Loucy (cell line): ENCODE data around the gene DALRD3.

Experiments
- H2AFZ ChIP-seq: fragments of 200-600 bp; sonication (generic); 2 replicates; pipeline ENCODE4 v1.6.0; 2016; ENCODE audit warnings: antibody characterized with exemption, mild to moderate bottlenecking, low read length, moderate library complexity
- H3F3A ChIP-seq: fragments of 200-600 bp; 2 replicates; pipeline ENCODE4 v1.6.0; 2016; ENCODE audit warnings: antibody characterized with exemption, low read depth, mild to moderate bottlenecking
- H3K27me3 ChIP-seq: fragments of 200-600 bp; sonication (generic); 2 replicates; pipeline ENCODE4 v1.6.1; 2014; ENCODE audit warnings: low read length, mild to moderate bottlenecking; ENCODE audit not compliant: insufficient read depth, poor library complexity, severe bottlenecking
- H3K36me3 ChIP-seq: fragments of 200-600 bp; sonication (generic); 2 replicates; pipeline ENCODE4 v1.6.1; 2016; ENCODE audit warnings: low read length; ENCODE audit not compliant: insufficient read depth
- H3K4me1 ChIP-seq: fragments of 200-600 bp; sonication (generic); 2 replicates; pipeline ENCODE4 v1.5.1; 2014; ENCODE audit warnings: low read length, mild to moderate bottlenecking; ENCODE audit not compliant: insufficient read depth, poor library complexity, severe bottlenecking
- H3K4me2 ChIP-seq: fragments of 200-600 bp; sonication (generic); 2 replicates; pipeline ENCODE4 v1.6.0; 2014; ENCODE audit warnings: antibody characterized with exemption, low read length, low read depth, mild to moderate bottlenecking; ENCODE audit not compliant: poor library complexity, severe bottlenecking
- H3K4me3 ChIP-seq: fragments of 200-600 bp; sonication (generic); 2 replicates; pipeline ENCODE4 v1.5.1; 2014; ENCODE audit warnings: low read length, mild to moderate bottlenecking, mixed read lengths; ENCODE audit not compliant: poor library complexity, severe bottlenecking
- H3K79me2 ChIP-seq: fragments of 200-600 bp; sonication (generic); 2 replicates; pipeline ENCODE4 v1.6.1; 2014; ENCODE audit warnings: low read length; ENCODE audit not compliant: insufficient read depth
- H3K9ac ChIP-seq: fragments of 200-600 bp; sonication (generic); 2 replicates; pipeline ENCODE4 v1.6.0; 2014; ENCODE audit warnings: mild to moderate bottlenecking, low read depth, low read length, moderate library complexity; ENCODE audit not compliant: poor library complexity, severe bottlenecking
- H3K9me2 ChIP-seq: fragments of 200-600 bp; sonication (generic); replicated peaks from 2 replicates; pipeline ENCODE4 v1.6.1; 2016; ENCODE audit warnings: low read depth, low read length, mixed read lengths
- H3K9me3 ChIP-seq: fragments of 200-600 bp; sonication (generic); 2 replicates; pipeline ENCODE4 v1.6.1; 2014; ENCODE audit warnings: mild to moderate bottlenecking, antibody characterized with exemption, low read length, low read depth; ENCODE audit not compliant: insufficient read depth
- H4K20me1 ChIP-seq: fragments of 200-600 bp; sonication (generic); 2 replicates; pipeline ENCODE4 v1.6.0; 2014; ENCODE audit warnings: antibody characterized with exemption, low read length, mild to moderate bottlenecking; ENCODE audit not compliant: insufficient read depth, poor library complexity, severe bottlenecking
- EZH2phosphoT487 ChIP-seq: fragments of 200-600 bp; IDR thresholded peaks from 2 replicates; pipeline ENCODE4 v1.6.1; 2018; ENCODE audit warnings: antibody characterized with exemption, mild to moderate bottlenecking, moderate library complexity, borderline replicate concordance
- TF ChIP-seq, protein P1 (sequence below): fragments of 200-600 bp; sonication (generic); conservative IDR thresholded peaks from 2 replicates; pipeline ENCODE4 v1.5.1; 2014; ENCODE audit warnings: mild to moderate bottlenecking, antibody characterized with exemption, low read length

DALRD3 gene

DNA sequence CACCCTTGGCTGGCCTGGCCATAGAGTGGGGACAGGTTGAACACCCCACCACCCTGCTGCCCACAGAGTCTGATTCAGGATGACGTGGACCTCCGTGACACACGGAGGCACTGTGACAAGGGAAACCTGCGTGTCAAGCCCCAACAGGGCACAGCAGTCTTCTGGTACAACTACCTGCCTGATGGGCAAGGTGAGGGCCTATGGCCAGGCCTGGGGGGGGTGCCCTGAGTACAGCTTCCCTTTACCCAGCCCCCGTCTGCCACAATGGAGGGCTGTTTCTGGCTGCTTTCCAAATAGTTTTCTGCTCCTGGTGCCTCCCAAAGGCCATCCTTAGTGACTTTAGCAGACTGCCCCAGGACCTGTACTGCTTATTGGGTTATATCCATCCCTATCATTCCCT is 12.4 kb downstream of the DALRD3 start:
- H3K79me2 ChIP-seq = peaks cover 45% of the 10 kb centered on the region
- H3K4me3 ChIP-seq = peak overlapping the region; percentile 86
- H3F3A ChIP-seq = no peaks in the 10 kb centered on the region
- peaks cover 22% of the 10 kb centered on the region for H4K20me1 ChIP-seq
- no peak for TF ChIP-seq EZH2phosphoT487
- peak overlapping the region; percentile 82 for H3K4me2 ChIP-seq
- H3K36me3 ChIP-seq = no peaks in the 10 kb centered on the region
- H3K9ac ChIP-seq = peak overlapping the region; percentile 100
- no peak overlapping the region for H2AFZ ChIP-seq
- H3K9me3 ChIP-seq = no peaks in the 10 kb centered on the region
- H3K27me3 ChIP-seq = no peaks in the 10 kb centered on the region
- H3K9me2 ChIP-seq = no peaks in the 10 kb centered on the region
- peaks cover 14% of the 10 kb centered on the region for H3K4me1 ChIP-seq

GRCh38 chr3:49005303-49005680 is 13.1 kb downstream of the DALRD3 start:
- H3K4me2 ChIP-seq = no peak overlapping the region
- no peaks in the 10 kb centered on the region for H3K36me3 ChIP-seq
- H2AFZ ChIP-seq = no peak overlapping the region
- peaks cover 21% of the 10 kb centered on the region for H4K20me1 ChIP-seq
- H3K4me1 ChIP-seq = peaks cover 14% of the 10 kb centered on the region
- TF ChIP-seq EZH2phosphoT487 = no peak
- TF ChIP-seq, protein P1, sequence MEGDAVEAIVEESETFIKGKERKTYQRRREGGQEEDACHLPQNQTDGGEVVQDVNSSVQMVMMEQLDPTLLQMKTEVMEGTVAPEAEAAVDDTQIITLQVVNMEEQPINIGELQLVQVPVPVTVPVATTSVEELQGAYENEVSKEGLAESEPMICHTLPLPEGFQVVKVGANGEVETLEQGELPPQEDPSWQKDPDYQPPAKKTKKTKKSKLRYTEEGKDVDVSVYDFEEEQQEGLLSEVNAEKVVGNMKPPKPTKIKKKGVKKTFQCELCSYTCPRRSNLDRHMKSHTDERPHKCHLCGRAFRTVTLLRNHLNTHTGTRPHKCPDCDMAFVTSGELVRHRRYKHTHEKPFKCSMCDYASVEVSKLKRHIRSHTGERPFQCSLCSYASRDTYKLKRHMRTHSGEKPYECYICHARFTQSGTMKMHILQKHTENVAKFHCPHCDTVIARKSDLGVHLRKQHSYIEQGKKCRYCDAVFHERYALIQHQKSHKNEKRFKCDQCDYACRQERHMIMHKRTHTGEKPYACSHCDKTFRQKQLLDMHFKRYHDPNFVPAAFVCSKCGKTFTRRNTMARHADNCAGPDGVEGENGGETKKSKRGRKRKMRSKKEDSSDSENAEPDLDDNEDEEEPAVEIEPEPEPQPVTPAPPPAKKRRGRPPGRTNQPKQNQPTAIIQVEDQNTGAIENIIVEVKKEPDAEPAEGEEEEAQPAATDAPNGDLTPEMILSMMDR = no peak
- H3K9me3 ChIP-seq = no peaks in the 10 kb centered on the region
- H3K9ac ChIP-seq = no peak overlapping the region
- H3K79me2 ChIP-seq = peaks cover 38% of the 10 kb centered on the region
- no peaks in the 10 kb centered on the region for H3K9me2 ChIP-seq
- H3K4me3 ChIP-seq = no peak overlapping the region
- no peaks in the 10 kb centered on the region for H3F3A ChIP-seq
- no peaks in the 10 kb centered on the region for H3K27me3 ChIP-seq

- H3F3A ChIP-seq = no peaks in the 10 kb centered on the region
- H3K36me3 ChIP-seq = no peaks in the 10 kb centered on the region
- no peaks in the 10 kb centered on the region for H3K9me3 ChIP-seq
- H3K79me2 ChIP-seq = peaks cover 31% of the 10 kb centered on the region
- H2AFZ ChIP-seq = no peak overlapping the region
- H3K4me1 ChIP-seq = peaks cover 14% of the 10 kb centered on the region
- H3K9ac ChIP-seq = no peak overlapping the region
- no peak overlapping the region for H3K4me3 ChIP-seq
- TF ChIP-seq, protein P1 = no peak
- TF ChIP-seq EZH2phosphoT487 = no peak
- no peaks in the 10 kb centered on the region for H3K9me2 ChIP-seq
- no peak overlapping the region for H3K4me2 ChIP-seq
- no peaks in the 10 kb centered on the region for H3K27me3 ChIP-seq
- peaks cover 14% of the 10 kb centered on the region for H4K20me1 ChIP-seq
These were observed 13.8 kb downstream of the DALRD3 start for GRCh38 chr3:49004352-49005302.
